Activated T-cell treated with anti-CD3 and anti-CD28 coated beads, Interleukin-2, amount 50 U/mL, for 4 hours (primary cell): ENCODE results near the gene PPP1R2B. TPM values are rescaled to one million over a fixed set of nuclear protein-coding genes. Genes with fewer than 3 reads are reported as not detected.

Experiments used
- ATAC-seq, 2 donors: fragments of 200-7000 bp; cut with Tn5 transposase; one replicate each; pipeline ENCODE4 v1.10.0; 2021
- DNase-seq: peaks from one replicate; pipeline ENCODE4 v3.0.0-alpha.2; 2020
- H3K27me3 Mint-ChIP-seq: one replicate; pipeline ENCODE4 v1.8.0; 2021; ENCODE audit warnings: low read depth, mixed read lengths
- H3K36me3 Mint-ChIP-seq: one replicate; pipeline ENCODE4 v1.8.0; 2022; ENCODE audit warnings: mixed read lengths; ENCODE audit not compliant: insufficient read depth
- H3K4me1 Mint-ChIP-seq: one replicate; pipeline ENCODE4 v1.8.0; 2021; ENCODE audit warnings: low read depth, mixed read lengths
- H3K4me3 Mint-ChIP-seq: one replicate; pipeline ENCODE4 v1.8.0; 2021; ENCODE audit warnings: mild to moderate bottlenecking, moderate library complexity, mixed read lengths
- H3K9me3 Mint-ChIP-seq: one replicate; pipeline ENCODE4 v1.8.0; 2021; ENCODE audit warnings: mixed read lengths
- total RNA-seq, 3 donors: library from RNA; stranded (reverse); gene quantifications; one replicate each; pipeline ENCODE4 v1.2.1, GENCODE V29; 2021

Gene PPP1R2B
- total RNA-seq, 3 donors from 2014 or later, result 0.20 TPM; not detected in 2

DNA sequence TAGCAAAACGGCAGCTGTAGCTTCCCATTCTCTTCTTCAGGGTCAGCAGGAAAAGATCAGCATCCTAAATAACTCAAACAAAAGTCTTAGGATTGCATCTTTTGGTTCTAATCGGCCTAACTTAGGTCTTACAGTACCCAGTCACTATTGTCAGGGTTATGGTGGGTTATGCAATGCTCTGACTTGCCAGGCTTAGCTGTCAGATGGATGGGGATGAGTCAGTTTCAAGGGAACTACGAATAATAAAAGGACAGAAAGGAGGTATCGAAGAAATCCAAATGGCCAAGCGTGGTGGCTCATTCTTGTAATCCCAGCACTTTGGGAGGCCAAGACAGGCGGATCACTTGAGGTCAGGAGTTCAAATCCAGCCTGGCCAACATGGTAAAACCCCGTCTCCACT, 46.5 kb downstream of the PPP1R2B start:
- Mint-ChIP-seq H3K27me3 (no peaks in the 10 kb centered on the region), H3K36me3 (no peaks in the 10 kb centered on the region), H3K4me1 (peaks cover 24% of the 10 kb centered on the region), H3K9me3 (no peaks in the 10 kb centered on the region), H3K4me3 (no peak overlapping the region)
- ATAC-seq (no peak), DNase-seq (no peak)

Other genes with a start within 250 kb of the PPP1R2B start
- 1 to 10 TPM in 2 of 3 donors, under 1 TPM in 1; 0.52 to 1.4 (median 1.2) TPM for gene TIMD4, start 112.9 kb downstream of the PPP1R2B start, total RNA-seq
- not detected for gene HAVCR1, start 208.8 kb downstream of the PPP1R2B start, total RNA-seq